ENCODE measurements around the gene CP. TPM values are rescaled to one million over a fixed set of nuclear protein-coding genes. Genes with fewer than 3 reads are reported as not detected.

CP gene
- total and polyA plus RNA-seq, 2 experiments from 2014 or later = 2.8 to 3.6 TPM

- Histone ChIP-seq H3F3A (replicated peaks; ENCODE audit: low read depth) (no peaks in the 10 kb centered on the region), H3K4me3 (no peak overlapping the region), H3K9me2 (ENCODE audit: insufficient read depth) (0 out of 2 replicates have a peak, but pooled peaks cover 3% of the 10 kb centered on the region), H3K27me3 (ENCODE audit: insufficient read depth) (no peaks in the 10 kb centered on the region), H3K4me1 (ENCODE audit: insufficient read depth) (peaks cover 3% of the 10 kb centered on the region; the same call in 1 of the 2 replicates), H3K36me3 (ENCODE audit: insufficient read depth) (0 out of 2 replicates have a peak, but pooled peaks cover 5% of the 10 kb centered on the region), H4K20me1 (replicated peaks; ENCODE audit: insufficient read depth) (no peaks in the 10 kb centered on the region), H3K27ac (ENCODE audit: low read depth) (no peak overlapping the region), H2AFZ (no peak overlapping the region), H3K4me2 (no peak overlapping the region), H3K79me2 (replicated peaks; ENCODE audit: insufficient read depth) (no peaks in the 10 kb centered on the region)
- DNase-seq (ENCODE audit: low spot score) = no peak
- peaks cover 2% of the 10 kb centered on the region for H3K27me3 Mint-ChIP-seq (ENCODE audit: insufficient read depth, low read depth, poor library complexity)
- H3K36me3 Mint-ChIP-seq (ENCODE audit: low read depth) = peaks cover 39% of the 10 kb centered on the region
- no peak overlapping the region for H3K27ac Mint-ChIP-seq
- TF ChIP-seq ZNF331 (CRISPR knock-in tag; IDR thresholded peaks at IDR 0.05; ENCODE audit: low read depth) = no peak
- no peak for TF ChIP-seq EZH2 (IDR thresholded peaks at IDR 0.05; ENCODE audit: low read depth, unreplicated experiment)
- no peak for TF ChIP-seq STAT1 (IDR thresholded peaks at IDR 0.05; ENCODE audit: unreplicated experiment)
- TF ChIP-seq JUNB (IDR thresholded peaks at IDR 0.05; ENCODE audit: unreplicated experiment) = no peak
- TF ChIP-seq CTCF (conservative IDR thresholded peaks at IDR 0.05; ENCODE audit: low read depth in 2 of 2) = no peak
- no peak for TF ChIP-seq CREB1 (CRISPR knock-in tag; IDR thresholded peaks at IDR 0.05; ENCODE audit: low read depth)
- TF ChIP-seq EZH2phosphoT487 (IDR thresholded peaks at IDR 0.05; ENCODE audit: unreplicated experiment) = no peak
- TF ChIP-seq ETS1 (IDR thresholded peaks at IDR 0.05) = no peak
- no peak for TF ChIP-seq ZNF462 (CRISPR knock-in tag; IDR thresholded peaks at IDR 0.05)
- TF ChIP-seq ZNF114 (CRISPR knock-in tag; IDR thresholded peaks at IDR 0.05) = no peak
- TF ChIP-seq REST (IDR thresholded peaks at IDR 0.05; ENCODE audit: unreplicated experiment) = no peak
- TF ChIP-seq NANOG (IDR thresholded peaks at IDR 0.05; ENCODE audit: borderline replicate concordance) = no peak
- no peak for TF ChIP-seq POLR2AphosphoS5 (IDR thresholded peaks at IDR 0.05; ENCODE audit: low read depth)
- H3K4me1 Mint-ChIP-seq = peaks cover 10% of the 10 kb centered on the region
- ATAC-seq = no peak
- no peaks in the 10 kb centered on the region; the same call in 2 of the 3 replicates for H3K9me3 Mint-ChIP-seq
- H3K4me3 Mint-ChIP-seq = no peak overlapping the region
Observed at GRCh38 chr3:149181182-149181581, 40.4 kb downstream of the CP start.
